ENCODE measurements around the gene CCDC178. TPM values are rescaled to one million over a fixed set of nuclear protein-coding genes. Genes with fewer than 3 reads are reported as not detected.

Gene CCDC178
- total and polyA plus RNA-seq, 2 of the 4 experiments (the other 2 are of a cell fraction) = not detected

DNA sequence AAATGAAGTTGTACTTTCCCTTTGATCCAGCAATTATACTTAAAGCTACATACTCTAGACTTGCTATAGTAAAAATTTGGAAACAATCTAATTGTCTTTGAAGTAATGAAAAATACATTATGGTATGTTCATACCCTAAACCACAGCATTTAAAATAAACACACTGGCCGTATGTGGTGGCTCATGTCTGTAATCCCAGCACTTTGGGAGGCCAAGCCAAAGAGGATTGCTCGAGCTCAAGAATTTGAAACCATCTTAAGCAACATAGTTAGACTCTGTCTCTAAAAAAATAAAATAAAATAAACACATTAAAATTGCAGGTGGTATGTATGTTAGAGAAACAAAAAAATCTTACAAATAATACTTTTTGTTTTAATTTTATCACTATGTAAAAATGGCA is 459.6 kb downstream of the CCDC178 start:
- no peak overlapping the region for H4K8ac ChIP-seq (ENCODE audit: low read depth in 2 of 2, low read length in 2 of 2)
- dilution Hi-C loops (cut with HindIII; ENCODE audit: low sequenced_read_pairs, unreplicated experiment) (no loop called here), in situ Hi-C loops (cut with MboI; ENCODE audit: low sequenced_read_pairs) (no loop called here), intact Hi-C loops (cut with micrococcal nuclease) (no loop called here)
- H4K20me1 ChIP-seq (ENCODE audit: insufficient read depth, low read length) = no peaks in the 10 kb centered on the region
- H2AFZ ChIP-seq (replicated peaks; ENCODE audit: low read length, poor library complexity) = no peak overlapping the region
- TF ChIP-seq MAZ (IDR thresholded peaks at IDR 0.05; ENCODE audit: borderline replicate concordance, low read depth, low read length) = no peak
- BruUV-seq (replicated peaks) = no TSS peak
- H3K14ac ChIP-seq (replicated peaks; ENCODE audit: low read depth, low read length) = no peak overlapping the region
- no peaks in the 10 kb centered on the region for H3K36me3 ChIP-seq (ENCODE audit: control insufficient read depth, insufficient read depth, low read length)
- no peak overlapping the region for H3K56ac ChIP-seq (ENCODE audit: extremely low read depth, insufficient read depth, low read length)
- H3K27me3 ChIP-seq (ENCODE audit: control insufficient read depth, insufficient read depth, low read length) = no peaks in the 10 kb centered on the region
- no peak overlapping the region for H3K4me2 ChIP-seq (ENCODE audit: low read depth, low read length)
- no peak overlapping the region for H3K9ac ChIP-seq (ENCODE audit: low read depth, low read length)
- no peaks in the 10 kb centered on the region for H3K4me1 ChIP-seq (ENCODE audit: control insufficient read depth, insufficient read depth, low read length)
- WGBS, 2 experiments (ENCODE audit: extremely low coverage in 2 of 2, insufficient read length in 1 of 2) = no CpG with 5 or more reads among the region's 2 CpGs
- no peak overlapping the region for H3K18ac ChIP-seq (ENCODE audit: low read depth, low read length)
- no peak overlapping the region for H2BK5ac ChIP-seq (ENCODE audit: low read depth, low read length, poor library complexity, severe bottlenecking)
- H2BK20ac ChIP-seq (ENCODE audit: low read depth, low read length) = no peak overlapping the region
- ATAC-seq (ENCODE audit: low read depth) (no peak), DNase-seq (no peak)
- no peak overlapping the region for H2BK15ac ChIP-seq (ENCODE audit: low read depth, low read length)
- H2BK120ac ChIP-seq (ENCODE audit: low read depth, low read length) = no peak overlapping the region
- no peaks in the 10 kb centered on the region for H3K79me1 ChIP-seq (ENCODE audit: low read depth in 1 of 2, low read length in 2 of 2)
- H3K23ac ChIP-seq (ENCODE audit: low read depth, low read length) = no peak overlapping the region
- H3K4me3 ChIP-seq (ENCODE audit: insufficient read depth, low read depth, low read length) = no peak overlapping the region
- H2AK5ac ChIP-seq (ENCODE audit: low read depth, low read length) = no peak overlapping the region
- H2AK9ac ChIP-seq (replicated peaks; ENCODE audit: low read depth, low read length, poor library complexity) = no peak overlapping the region
- no peaks in the 10 kb centered on the region for H3K9me3 ChIP-seq (ENCODE audit: control insufficient read depth, insufficient read depth, low read length)
- POLR2A ChIA-PET (ENCODE audit: unreplicated experiment) = no interaction called here
- H3K9me1 ChIP-seq (ENCODE audit: insufficient read depth, low read length) = no peaks in the 10 kb centered on the region
- H3K4ac ChIP-seq (ENCODE audit: low read depth, low read length) = no peak overlapping the region
- no peak overlapping the region for H4K91ac ChIP-seq (ENCODE audit: insufficient read depth, low read depth, low read length)
- CTCF ChIA-PET = no interaction called here
- no peak overlapping the region for H4K5ac ChIP-seq (ENCODE audit: low read depth, low read length)
- no peak overlapping the region for H3K27ac ChIP-seq (ENCODE audit: insufficient read depth, low read length)
